ENCODE measurements around the gene MSANTD2. TPM values are rescaled to one million over a fixed set of nuclear protein-coding genes. Genes with fewer than 3 reads are reported as not detected.

The MSANTD2 gene
- total RNA-seq, 2 experiments from 2014 or later = 5.8 to 7.3 TPM

DNA sequence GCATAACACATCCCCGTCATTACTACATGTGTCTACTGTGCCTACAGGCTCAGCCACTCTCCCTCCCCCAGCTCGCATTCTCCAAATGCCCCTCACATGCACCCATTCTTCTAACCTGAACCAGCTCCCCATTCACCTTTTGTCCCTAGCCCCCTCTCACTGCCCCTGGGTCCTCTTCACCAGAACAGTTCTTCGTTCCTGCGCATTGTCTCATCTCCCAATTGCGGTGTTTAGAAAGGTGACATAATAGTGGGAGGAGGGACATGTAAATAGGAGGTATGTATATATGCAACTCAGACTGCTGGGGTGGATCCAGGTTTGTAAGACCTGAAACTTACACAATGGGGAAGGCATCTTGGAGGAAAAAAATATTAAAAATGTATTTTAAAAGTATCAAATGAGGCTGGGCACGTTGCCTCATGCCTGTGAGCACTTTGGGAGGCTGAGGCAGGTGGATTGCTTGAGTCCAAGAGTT, 43.4 kb downstream of the MSANTD2 start:
- TF ChIP-seq, protein P1, sequence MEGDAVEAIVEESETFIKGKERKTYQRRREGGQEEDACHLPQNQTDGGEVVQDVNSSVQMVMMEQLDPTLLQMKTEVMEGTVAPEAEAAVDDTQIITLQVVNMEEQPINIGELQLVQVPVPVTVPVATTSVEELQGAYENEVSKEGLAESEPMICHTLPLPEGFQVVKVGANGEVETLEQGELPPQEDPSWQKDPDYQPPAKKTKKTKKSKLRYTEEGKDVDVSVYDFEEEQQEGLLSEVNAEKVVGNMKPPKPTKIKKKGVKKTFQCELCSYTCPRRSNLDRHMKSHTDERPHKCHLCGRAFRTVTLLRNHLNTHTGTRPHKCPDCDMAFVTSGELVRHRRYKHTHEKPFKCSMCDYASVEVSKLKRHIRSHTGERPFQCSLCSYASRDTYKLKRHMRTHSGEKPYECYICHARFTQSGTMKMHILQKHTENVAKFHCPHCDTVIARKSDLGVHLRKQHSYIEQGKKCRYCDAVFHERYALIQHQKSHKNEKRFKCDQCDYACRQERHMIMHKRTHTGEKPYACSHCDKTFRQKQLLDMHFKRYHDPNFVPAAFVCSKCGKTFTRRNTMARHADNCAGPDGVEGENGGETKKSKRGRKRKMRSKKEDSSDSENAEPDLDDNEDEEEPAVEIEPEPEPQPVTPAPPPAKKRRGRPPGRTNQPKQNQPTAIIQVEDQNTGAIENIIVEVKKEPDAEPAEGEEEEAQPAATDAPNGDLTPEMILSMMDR (IDR thresholded peaks at IDR 0.05) = no peak
- Mint-ChIP-seq H3K27me3 (peaks cover 43% of the 10 kb centered on the region), H3K27ac (no peak overlapping the region), H3K4me1 (ENCODE audit: low read depth) (peaks cover 22% of the 10 kb centered on the region), H3K9me3 (no peaks in the 10 kb centered on the region), H3K36me3 (ENCODE audit: low read depth) (no peaks in the 10 kb centered on the region), H3K4me3 (no peak overlapping the region)
- no peak for ATAC-seq
- ChIA-PET POLR2A (no interaction called here), CTCF (interaction anchor here (4.1 to 5.9 kb wide), 2 partner anchors 11 to 81 kb away, joined by 18 to 77 read pairs; no protein-coding TSS in a partner anchor)
- no peak for DNase-seq
- intact Hi-C loops (cut with micrococcal nuclease) = no loop called here

DNA sequence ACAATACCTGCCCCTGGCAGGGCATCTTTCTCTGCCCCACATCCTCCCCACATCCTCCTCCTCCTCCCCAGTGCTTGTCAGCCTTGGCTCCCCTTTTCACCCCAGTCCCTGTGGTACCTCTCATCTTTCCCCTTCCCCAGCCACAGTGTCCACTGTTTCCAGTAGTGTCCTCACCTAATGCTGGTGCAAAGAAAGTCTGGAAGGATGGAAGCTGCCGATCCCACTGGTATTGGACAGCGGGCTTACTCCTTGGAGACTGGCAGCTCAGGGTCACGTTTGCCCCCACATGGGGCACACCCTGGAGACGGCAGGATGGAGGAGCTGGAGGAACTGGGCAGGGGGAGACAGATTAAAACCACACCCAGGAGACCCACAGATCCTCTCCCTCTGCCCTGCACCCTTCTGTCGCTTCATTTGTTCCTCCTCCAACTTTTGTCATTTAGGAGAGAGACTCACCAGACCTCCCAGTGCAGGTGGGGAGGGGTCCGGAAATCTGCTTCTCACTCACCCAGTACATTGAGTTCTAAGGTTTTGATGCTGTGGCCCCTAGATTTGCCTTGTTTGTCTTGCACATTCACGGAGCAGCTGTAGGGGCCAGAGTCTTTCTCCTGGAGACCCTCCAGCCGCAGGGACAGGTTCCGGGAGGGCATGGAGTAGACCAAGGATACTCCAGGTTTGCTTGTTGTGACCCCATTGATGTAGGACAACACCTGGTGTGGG, 44.0 kb downstream of the MSANTD2 start:
- ChIA-PET POLR2A (no interaction called here), CTCF (interaction anchor here (1.1 to 5.9 kb wide), 3 partner anchors 11 to 87 kb away, joined by 3 to 77 read pairs (median 18); no protein-coding TSS in a partner anchor)
- intact Hi-C loops (cut with micrococcal nuclease) = no loop called here
- DNase-seq (no peak), ATAC-seq (no peak)
- no peak overlapping the region for H3K4me3 Mint-ChIP-seq
- H3K4me1 Mint-ChIP-seq (ENCODE audit: low read depth) = peaks cover 16% of the 10 kb centered on the region
- no peaks in the 10 kb centered on the region for H3K9me3 Mint-ChIP-seq
- peaks cover 37% of the 10 kb centered on the region for H3K27me3 Mint-ChIP-seq
- H3K36me3 Mint-ChIP-seq (ENCODE audit: low read depth) = no peaks in the 10 kb centered on the region
- TF ChIP-seq, protein P1 (IDR thresholded peaks at IDR 0.05) = no peak
- H3K27ac Mint-ChIP-seq = no peak overlapping the region

DNA sequence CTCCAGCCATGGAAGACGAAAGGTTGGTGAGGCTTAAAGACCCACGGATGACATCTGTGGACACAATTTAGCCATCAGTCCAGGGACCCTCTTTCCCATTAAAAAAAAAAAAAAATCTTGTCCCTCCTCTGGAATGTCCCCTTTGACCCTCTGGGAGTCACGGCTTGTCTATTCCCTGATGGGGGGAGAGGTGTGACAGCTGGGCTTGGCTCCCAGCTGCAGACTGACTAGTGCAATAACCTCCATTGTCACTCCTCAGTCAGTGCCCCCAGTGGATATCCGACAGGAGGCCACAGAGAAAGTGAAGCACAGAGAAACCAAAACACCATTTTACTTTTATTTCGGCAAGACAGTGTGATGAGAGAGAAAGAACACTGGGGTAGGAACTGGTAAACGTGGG, 45.5 kb downstream of the MSANTD2 start:
- H3K27me3 Mint-ChIP-seq = peaks cover 27% of the 10 kb centered on the region
- H3K27ac Mint-ChIP-seq = no peak overlapping the region
- DNase-seq (no peak), ATAC-seq (no peak)
- CTCF ChIA-PET = interaction anchor here (0.7 to 5.9 kb wide), 5 partner anchors 8 to 86 kb away, joined by 3 to 77 read pairs (median 4); partner anchors contain the start of gene ESAM
- H3K4me3 Mint-ChIP-seq = no peak overlapping the region
- peaks cover 10% of the 10 kb centered on the region for H3K4me1 Mint-ChIP-seq (ENCODE audit: low read depth)
- TF ChIP-seq, protein P1 (IDR thresholded peaks at IDR 0.05) = no peak
- POLR2A ChIA-PET = no interaction called here
- intact Hi-C loops (cut with micrococcal nuclease) = no loop called here
- H3K36me3 Mint-ChIP-seq (ENCODE audit: low read depth) = no peaks in the 10 kb centered on the region
- no peaks in the 10 kb centered on the region for H3K9me3 Mint-ChIP-seq

DNA sequence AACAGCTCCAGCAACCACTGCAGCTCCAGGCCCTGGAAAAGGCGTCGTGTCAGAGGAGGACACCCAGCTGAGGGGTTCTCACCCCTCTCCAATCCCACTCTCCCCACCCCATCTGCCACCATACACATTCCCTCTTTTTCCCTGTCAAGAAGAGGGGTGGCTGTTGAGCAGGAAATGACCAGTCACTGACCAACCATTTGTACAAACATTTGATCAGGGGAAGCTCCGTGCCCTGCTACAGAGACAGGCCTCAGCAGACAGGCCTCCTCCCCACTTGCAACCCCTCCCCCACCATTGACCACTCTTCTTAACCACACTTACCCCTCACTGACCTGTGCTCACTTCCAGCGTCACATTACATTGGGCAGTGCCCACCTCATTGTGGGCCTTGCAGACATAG, 45.9 kb downstream of the MSANTD2 start:
- ATAC-seq (no peak), DNase-seq (no peak)
- POLR2A ChIA-PET = no interaction called here
- Mint-ChIP-seq H3K36me3 (ENCODE audit: low read depth) (no peaks in the 10 kb centered on the region), H3K27me3 (peaks cover 25% of the 10 kb centered on the region), H3K4me1 (ENCODE audit: low read depth) (peaks cover 8% of the 10 kb centered on the region), H3K4me3 (no peak overlapping the region), H3K9me3 (no peaks in the 10 kb centered on the region), H3K27ac (no peak overlapping the region)
- intact Hi-C loops (cut with micrococcal nuclease) = no loop called here
- CTCF ChIA-PET = interaction anchor here (0.7 to 5.9 kb wide), 5 partner anchors 9 to 85 kb away, joined by 3 to 77 read pairs (median 4); partner anchors contain the start of gene ESAM
- TF ChIP-seq, protein P1 (IDR thresholded peaks at IDR 0.05) = no peak

DNA sequence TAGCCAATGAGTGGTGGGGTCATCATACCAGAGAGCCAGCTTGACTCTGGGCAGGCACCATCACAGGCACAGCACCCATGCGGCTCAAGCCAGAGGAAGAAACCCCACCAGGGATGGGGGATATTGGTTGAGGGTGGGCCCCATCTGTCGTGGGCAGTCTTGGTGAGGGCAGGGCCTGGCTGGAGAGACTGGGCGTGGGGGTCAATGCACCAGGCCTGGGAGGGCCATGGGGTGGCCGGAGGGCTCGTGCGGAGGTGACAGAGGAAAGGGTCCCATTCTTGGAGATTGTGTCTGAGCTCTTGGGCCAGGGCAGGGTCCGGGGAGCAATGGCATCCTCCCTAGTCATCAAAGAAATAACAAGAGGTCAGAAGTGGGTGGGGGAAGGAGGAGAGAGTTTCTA, 46.6 kb downstream of the MSANTD2 start:
- TF ChIP-seq, protein P1 (IDR thresholded peaks at IDR 0.05) = no peak
- Mint-ChIP-seq H3K9me3 (no peaks in the 10 kb centered on the region), H3K4me3 (no peak overlapping the region), H3K27ac (no peak overlapping the region), H3K27me3 (peaks cover 21% of the 10 kb centered on the region), H3K4me1 (ENCODE audit: low read depth) (peaks cover 5% of the 10 kb centered on the region), H3K36me3 (ENCODE audit: low read depth) (no peaks in the 10 kb centered on the region)
- no peak for DNase-seq
- ChIA-PET CTCF (interaction anchor here (0.8 to 2.7 kb wide), 4 partner anchors 9 to 85 kb away, joined by 3 to 10 read pairs (median 4); partner anchors contain the start of gene ESAM), POLR2A (interaction anchor here (0.6 to 1.8 kb wide), 3 partner anchors 9 to 13 kb away, joined by 3 to 5 read pairs (median 4); no protein-coding TSS in a partner anchor)
- ATAC-seq = no peak
- intact Hi-C loops (cut with micrococcal nuclease) = no loop called here

Data from activated CD8-positive, alpha-beta T cell treated with anti-CD3 and anti-CD28 coated beads for 36 hours (primary cell).